PC-3 (cell line): Measurements from ENCODE around the gene EFCAB14. TPM values are rescaled to one million over a fixed set of nuclear protein-coding genes. Genes with fewer than 3 reads are reported as not detected.
A peak's percentile ranks its signal among the peaks of the same experiment; 100 is the strongest.

Experiments
- ATAC-seq: fragments of 200-7000 bp; cut with Tn5 transposase; 2 replicates; pipeline ENCODE4 v1.9.1; 2020; ENCODE audit warnings: mild to moderate bottlenecking, moderate library complexity
- BruUV-seq: library from RNA; stranded (reverse); fragments of 400-500 nt; replicated peaks from 2 replicates; lab custom pipeline; 2021; lab: Mats Ljungman, UMichigan
- CTCF ChIA-PET: fragments of 300-600 bp; sonication (Branson Sonifier 250); formaldehyde crosslinking; loops from one replicate; lab custom pipeline; 2022; ENCODE audit warnings: antibody characterized with exemption; lab: Charles Lee
- POLR2A ChIA-PET: fragments of 300-600 bp; sonication (Branson Sonifier 250); formaldehyde crosslinking; loops from one replicate; lab custom pipeline; 2022; ENCODE audit warnings: antibody characterized with exemption; ENCODE audit not compliant: unreplicated experiment; lab: Charles Lee
- DNase-seq: peaks from one replicate; pipeline ENCODE4 v3.0.0-alpha.2; 2015
- H2AFZ ChIP-seq: fragments of 300-600 bp; sonication (generic); 2 replicates; pipeline ENCODE4 v1.6.0; 2016; ENCODE audit warnings: antibody characterized with exemption, low read length
- H3F3A ChIP-seq: fragments of 300-600 bp; sonication (generic); one replicate; pipeline ENCODE4 v1.6.0; 2017; ENCODE audit warnings: antibody characterized with exemption, low read length, control low read depth, mild to moderate bottlenecking; ENCODE audit not compliant: unreplicated experiment
- H3K27ac ChIP-seq: fragments of 300-600 bp; sonication (generic); 2 replicates; pipeline ENCODE4 v1.5.1; 2016; ENCODE audit warnings: mild to moderate bottlenecking, low read length
- H3K27me3 ChIP-seq: fragments of 300-600 bp; sonication (generic); 2 replicates; pipeline ENCODE4 v1.6.1; 2016; ENCODE audit warnings: low read length, mixed read lengths
- H3K36me3 ChIP-seq: fragments of 300-600 bp; sonication (generic); 2 replicates; pipeline ENCODE4 v1.6.1; 2016; ENCODE audit warnings: low read depth, mixed run types, low read length, mixed read lengths
- H3K4me1 ChIP-seq: fragments of 300-600 bp; sonication (generic); 2 replicates; pipeline ENCODE4 v1.5.1; 2016; ENCODE audit warnings: low read length; ENCODE audit not compliant: insufficient read depth
- H3K4me2 ChIP-seq: fragments of 300-600 bp; sonication (generic); 2 replicates; pipeline ENCODE4 v1.6.0; 2016; ENCODE audit warnings: low read length
- H3K4me3 ChIP-seq: fragments of 300-600 bp; sonication (generic); 2 replicates; pipeline ENCODE4 v1.5.1; 2016; ENCODE audit warnings: mild to moderate bottlenecking, low read length, mixed read lengths
- H3K79me2 ChIP-seq: fragments of 300-600 bp; sonication (generic); 2 replicates; pipeline ENCODE4 v1.6.1; 2017; ENCODE audit warnings: low read length, mixed read lengths
- H3K9ac ChIP-seq: fragments of 300-600 bp; sonication (generic); 2 replicates; pipeline ENCODE4 v1.6.0; 2016; ENCODE audit warnings: mild to moderate bottlenecking, low read length
- H3K9me2 ChIP-seq: fragments of 300-600 bp; sonication (generic); replicated peaks from 2 replicates; pipeline ENCODE4 v1.6.1; 2016; ENCODE audit warnings: mixed run types, low read length, mixed read lengths
- H3K9me3 ChIP-seq: fragments of 300-600 bp; sonication (generic); 2 replicates; pipeline ENCODE4 v1.6.1; 2016; ENCODE audit warnings: low read length, mixed read lengths
- H4K20me1 ChIP-seq: fragments of 300-600 bp; sonication (generic); 2 replicates; pipeline ENCODE4 v1.6.1; 2016; ENCODE audit warnings: low read length, mixed read lengths
- EZH2 ChIP-seq: fragments of 300-600 bp; sonication (generic); IDR thresholded peaks from one replicate; pipeline ENCODE4 v1.6.1; 2017; ENCODE audit warnings: antibody characterized with exemption, mild to moderate bottlenecking, low read length; ENCODE audit not compliant: unreplicated experiment
- EZH2phosphoT487 ChIP-seq: fragments of 300-600 bp; sonication (generic); IDR thresholded peaks from 2 replicates; pipeline ENCODE4 v1.6.1; 2018; ENCODE audit warnings: mild to moderate bottlenecking, antibody characterized with exemption, low read length, borderline replicate concordance
- intact Hi-C: fragments of 100-400 bp; cut with micrococcal nuclease; formaldehyde crosslinking; loops from 2 replicates; pipeline ENCODE4 v1.9.0; 2023
- total RNA-seq: library from RNA; depleted of rRNA; stranded (reverse); fragments of >200 nt; gene quantifications from 2 replicates; pipeline ENCODE4 v1.2.3, GENCODE V29; 2014
- TF ChIP-seq, protein P1 (sequence below): fragments of 300-600 bp; sonication (generic); conservative IDR thresholded peaks from 2 replicates; pipeline ENCODE4 v1.5.1; 2017; ENCODE audit warnings: antibody characterized with exemption, low read depth, mild to moderate bottlenecking, low read length

Gene EFCAB14
- total RNA-seq, 1 experiment from 2014 or later, result 45.7 TPM

DNA sequence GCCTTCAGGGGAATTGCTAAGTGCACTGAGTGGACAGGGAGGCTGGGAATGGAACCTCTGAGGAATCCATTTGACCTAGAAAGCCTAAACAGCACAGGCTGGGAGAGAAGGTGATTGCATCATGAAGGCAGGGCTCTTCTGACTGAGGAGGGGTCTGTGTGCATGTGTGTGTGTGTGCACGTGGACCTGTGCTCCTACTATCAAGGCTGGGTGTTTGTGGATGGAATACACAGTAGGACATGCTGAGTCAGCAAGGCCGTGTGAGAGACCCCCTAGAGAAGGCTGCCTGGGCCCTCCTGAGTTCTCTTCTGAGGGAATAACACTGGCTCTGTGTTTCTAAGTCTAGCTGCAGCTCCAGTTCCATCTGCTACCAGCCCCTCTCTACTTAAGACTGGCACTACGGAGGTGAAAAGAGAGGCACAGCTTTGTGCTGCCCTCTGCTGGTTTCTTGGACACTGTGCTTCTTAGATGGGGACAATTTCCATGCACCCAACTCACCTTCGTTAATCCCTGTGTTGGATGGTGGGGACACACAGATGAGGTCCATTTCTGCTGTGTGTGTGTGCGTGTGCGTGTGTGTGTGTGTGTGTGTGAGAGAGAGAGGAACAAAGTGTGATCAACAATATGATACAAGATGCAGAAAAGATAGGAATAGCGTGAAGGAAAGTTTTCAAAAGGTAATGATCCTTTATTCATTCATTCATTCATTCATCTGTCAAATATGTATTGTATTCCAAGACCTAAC, 6.2 kb upstream of the EFCAB14 start:
- Histone ChIP-seq H3K4me3 (no peak overlapping the region), H2AFZ (peak overlapping the region; percentile 67), H3F3A (no peaks in the 10 kb centered on the region), H3K4me1 (peaks cover 8% of the 10 kb centered on the region; the same call in 1 of the 2 replicates), H3K27ac (no peak overlapping the region), H3K27me3 (no peaks in the 10 kb centered on the region; the same call in 1 of the 2 replicates), H3K79me2 (no peaks in the 10 kb centered on the region), H3K9me2 (no peaks in the 10 kb centered on the region), H3K4me2 (peak overlapping the region; percentile 35), H3K9ac (no peak overlapping the region), H4K20me1 (no peaks in the 10 kb centered on the region), H3K9me3 (no peaks in the 10 kb centered on the region), H3K36me3 (no peaks in the 10 kb centered on the region)
- ATAC-seq (peak; percentile 99), DNase-seq (peak; percentile 86)
- no TSS peak for BruUV-seq
- ChIA-PET POLR2A (no interaction called here), CTCF (interaction anchor here (0.6 to 1.1 kb wide), 5 partner anchors 16 to 194 kb away, joined by 3 to 5 read pairs (median 3); no protein-coding TSS in a partner anchor)
- TF ChIP-seq EZH2 (no peak), EZH2phosphoT487 (no peak)
- TF ChIP-seq, protein P1, sequence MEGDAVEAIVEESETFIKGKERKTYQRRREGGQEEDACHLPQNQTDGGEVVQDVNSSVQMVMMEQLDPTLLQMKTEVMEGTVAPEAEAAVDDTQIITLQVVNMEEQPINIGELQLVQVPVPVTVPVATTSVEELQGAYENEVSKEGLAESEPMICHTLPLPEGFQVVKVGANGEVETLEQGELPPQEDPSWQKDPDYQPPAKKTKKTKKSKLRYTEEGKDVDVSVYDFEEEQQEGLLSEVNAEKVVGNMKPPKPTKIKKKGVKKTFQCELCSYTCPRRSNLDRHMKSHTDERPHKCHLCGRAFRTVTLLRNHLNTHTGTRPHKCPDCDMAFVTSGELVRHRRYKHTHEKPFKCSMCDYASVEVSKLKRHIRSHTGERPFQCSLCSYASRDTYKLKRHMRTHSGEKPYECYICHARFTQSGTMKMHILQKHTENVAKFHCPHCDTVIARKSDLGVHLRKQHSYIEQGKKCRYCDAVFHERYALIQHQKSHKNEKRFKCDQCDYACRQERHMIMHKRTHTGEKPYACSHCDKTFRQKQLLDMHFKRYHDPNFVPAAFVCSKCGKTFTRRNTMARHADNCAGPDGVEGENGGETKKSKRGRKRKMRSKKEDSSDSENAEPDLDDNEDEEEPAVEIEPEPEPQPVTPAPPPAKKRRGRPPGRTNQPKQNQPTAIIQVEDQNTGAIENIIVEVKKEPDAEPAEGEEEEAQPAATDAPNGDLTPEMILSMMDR, result peak; percentile 93
- intact Hi-C loops, result loop anchor here (2.0 to 10.0 kb wide), 3 partner anchors 38 to 280 kb away; no protein-coding TSS in a partner anchor

DNA sequence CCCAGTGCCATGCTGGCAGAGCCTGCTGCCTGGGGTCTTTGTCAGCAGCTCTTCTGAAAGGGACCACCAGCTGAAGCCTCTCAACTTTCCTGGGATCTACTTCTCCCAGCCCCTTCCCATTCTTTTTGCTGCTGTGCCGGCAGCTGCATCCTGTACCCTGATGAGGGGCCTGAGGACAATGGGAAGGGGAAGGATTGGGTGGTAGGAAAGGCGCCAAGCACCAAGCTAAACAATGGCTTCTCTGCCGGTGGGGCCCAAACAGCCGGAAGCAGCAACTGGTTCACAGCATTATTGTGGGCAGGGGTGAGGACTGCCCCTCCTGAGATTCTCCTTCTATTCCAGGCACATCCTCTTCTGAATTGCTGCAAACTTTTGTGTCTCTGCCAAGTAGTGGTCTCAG, 5.0 kb upstream of the EFCAB14 start:
- ChIA-PET CTCF (no interaction called here), POLR2A (no interaction called here)
- Histone ChIP-seq H3K4me2 (no peak overlapping the region), H3K9me3 (no peaks in the 10 kb centered on the region), H2AFZ (no peak overlapping the region), H3K9me2 (no peaks in the 10 kb centered on the region), H3K79me2 (no peaks in the 10 kb centered on the region), H3K4me3 (no peak overlapping the region), H4K20me1 (no peaks in the 10 kb centered on the region), H3K4me1 (peaks cover 16% of the 10 kb centered on the region), H3K27ac (no peak overlapping the region), H3K27me3 (no peaks in the 10 kb centered on the region; the same call in 1 of the 2 replicates), H3K9ac (no peak overlapping the region), H3F3A (no peaks in the 10 kb centered on the region), H3K36me3 (no peaks in the 10 kb centered on the region)
- intact Hi-C loops, result loop anchor here (2.0 to 10.0 kb wide), 2 partner anchors 167 to 279 kb away; no protein-coding TSS in a partner anchor
- DNase-seq (no peak), ATAC-seq (no peak)
- TF ChIP-seq EZH2 (no peak), EZH2phosphoT487 (no peak)
- TF ChIP-seq, protein P1, result no peak
- BruUV-seq, result no TSS peak

DNA sequence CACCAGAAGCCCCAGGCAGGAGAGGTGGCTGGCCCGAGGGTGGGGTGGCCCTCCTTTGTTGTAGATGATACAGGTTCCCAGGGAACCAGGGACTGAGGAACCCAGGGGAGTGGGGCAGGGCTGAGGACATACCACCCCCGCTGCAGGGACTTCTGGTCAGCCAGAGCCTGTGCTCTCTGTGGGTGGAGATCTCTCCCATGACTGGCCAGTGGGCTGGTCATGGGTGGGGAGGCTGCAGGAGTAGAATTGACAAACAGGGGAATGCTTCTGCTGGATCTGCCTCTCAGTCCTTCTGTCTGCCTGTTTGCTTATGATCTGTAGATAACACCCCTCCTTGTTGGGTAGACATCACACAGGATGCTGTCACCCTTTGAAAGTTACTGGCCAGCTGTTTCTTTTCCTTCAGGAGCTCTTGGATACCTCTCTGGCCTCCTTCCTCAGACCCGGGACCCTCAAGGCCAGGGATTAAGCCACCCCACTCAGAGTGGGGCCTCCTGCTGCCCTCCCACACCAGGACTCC, 2.8 kb upstream of the EFCAB14 start:
- ChIA-PET CTCF (no interaction called here), POLR2A (no interaction called here)
- no peaks in the 10 kb centered on the region for H3K9me3 ChIP-seq
- no peak overlapping the region for H3K27ac ChIP-seq
- H3K4me3 ChIP-seq, result no peak overlapping the region
- peaks cover 1% of the 10 kb centered on the region; the same call in 1 of the 2 replicates for H3K36me3 ChIP-seq
- TF ChIP-seq EZH2, result no peak
- TF ChIP-seq, protein P1, result no peak
- no peak for TF ChIP-seq EZH2phosphoT487
- no peak overlapping the region for H2AFZ ChIP-seq
- no peaks in the 10 kb centered on the region for H3K9me2 ChIP-seq
- peaks cover 10% of the 10 kb centered on the region for H4K20me1 ChIP-seq
- ATAC-seq (no peak), DNase-seq (no peak)
- intact Hi-C loops, result loop anchor here (10.0 kb wide), 1 partner anchor 277 kb away; no protein-coding TSS in a partner anchor
- H3K4me1 ChIP-seq, result peaks cover 30% of the 10 kb centered on the region
- no peak overlapping the region for H3K9ac ChIP-seq
- H3K79me2 ChIP-seq, result peaks cover 21% of the 10 kb centered on the region
- H3K4me2 ChIP-seq, result no peak overlapping the region
- no peaks in the 10 kb centered on the region for H3F3A ChIP-seq
- H3K27me3 ChIP-seq, result no peaks in the 10 kb centered on the region
- BruUV-seq, result no TSS peak
